GM20000 (cell line): ENCODE data around the gene NRARP.
"Not testable (repeated sequence)": the region's sequence is repeated elsewhere in the genome, so short reads cannot be mapped to it uniquely, and the experiment has no call there.

Experiments
- DNase-seq: peaks from one replicate; pipeline ENCODE4 v3.0.0; 2012; ENCODE audit warnings: low spot score
- CTCF ChIP-seq: IDR thresholded peaks from 2 replicates; pipeline ENCODE4 v1.5.1; 2012; ENCODE audit warnings: mild to moderate bottlenecking, control low read depth; ENCODE audit errors: extremely low read depth, missing control alignments

The NRARP gene

GRCh38 chr9:137341227-137341626, 39.2 kb upstream of the NRARP start:
- no peak for DNase-seq
- TF ChIP-seq CTCF: no peak

- DNase-seq: not testable (repeated sequence)
These were observed 37.9 kb upstream of the NRARP start for GRCh38 chr9:137339908-137340462.

- no peak for DNase-seq
- no peak for TF ChIP-seq CTCF
These were observed 37.2 kb upstream of the NRARP start for GRCh38 chr9:137339045-137339907.

GRCh38 chr9:137336735-137337134, 34.7 kb upstream of the NRARP start:
- no peak for DNase-seq

GRCh38 chr9:137333016-137333671, 31.1 kb upstream of the NRARP start:
- TF ChIP-seq CTCF: no peak
- no peak for DNase-seq

More at GRCh38 chr9:137336735-137337134, 34.7 kb upstream of the NRARP start:
- no peak for TF ChIP-seq CTCF

GRCh38 chr9:137331929-137332328, 29.9 kb upstream of the NRARP start:
- no peak for DNase-seq
- no peak for TF ChIP-seq CTCF

- no peak for DNase-seq
These were observed 28.6 kb upstream of the NRARP start for GRCh38 chr9:137330689-137331088.

GRCh38 chr9:137329590-137329989, 27.5 kb upstream of the NRARP start:
- not testable (repeated sequence) for DNase-seq

More at GRCh38 chr9:137330689-137331088, 28.6 kb upstream of the NRARP start:
- no peak for TF ChIP-seq CTCF

- not testable (repeated sequence) for DNase-seq
These were observed 25.8 kb upstream of the NRARP start for GRCh38 chr9:137327641-137328550.
